Fibroblast of the aortic adventitia (primary cell): ENCODE results near the gene ASB8. TPM values are rescaled to one million over a fixed set of nuclear protein-coding genes. Genes with fewer than 3 reads are reported as not detected.

Experiments
- DNase-seq: peaks from one replicate; pipeline ENCODE4 v3.0.0-alpha.2; 2010; ENCODE audit warnings: low read depth
- H3K4me3 ChIP-seq: 2 replicates; pipeline ENCODE4 v1.5.1; 2011; ENCODE audit warnings: low read depth, mild to moderate bottlenecking, control low read depth, low read length, moderate library complexity
- total RNA-seq: library from RNA; depleted of rRNA; stranded (reverse); fragments of >200 nt; gene quantifications from 2 replicates; pipeline ENCODE4 v1.2.3, GENCODE V29; 2012; ENCODE audit warnings: low replicate concordance
- TF ChIP-seq, protein P1 (sequence below): IDR thresholded peaks from 2 replicates; pipeline ENCODE4 v1.5.1; 2011; ENCODE audit warnings: mild to moderate bottlenecking, low read length, control low read depth, inconsistent platforms; ENCODE audit not compliant: insufficient read depth

ASB8 gene
- total RNA-seq, 1 donor = 29.7 TPM

- peak within 1 kb of the TSS; percentile 81 for H3K4me3 ChIP-seq
- TF ChIP-seq, protein P1, sequence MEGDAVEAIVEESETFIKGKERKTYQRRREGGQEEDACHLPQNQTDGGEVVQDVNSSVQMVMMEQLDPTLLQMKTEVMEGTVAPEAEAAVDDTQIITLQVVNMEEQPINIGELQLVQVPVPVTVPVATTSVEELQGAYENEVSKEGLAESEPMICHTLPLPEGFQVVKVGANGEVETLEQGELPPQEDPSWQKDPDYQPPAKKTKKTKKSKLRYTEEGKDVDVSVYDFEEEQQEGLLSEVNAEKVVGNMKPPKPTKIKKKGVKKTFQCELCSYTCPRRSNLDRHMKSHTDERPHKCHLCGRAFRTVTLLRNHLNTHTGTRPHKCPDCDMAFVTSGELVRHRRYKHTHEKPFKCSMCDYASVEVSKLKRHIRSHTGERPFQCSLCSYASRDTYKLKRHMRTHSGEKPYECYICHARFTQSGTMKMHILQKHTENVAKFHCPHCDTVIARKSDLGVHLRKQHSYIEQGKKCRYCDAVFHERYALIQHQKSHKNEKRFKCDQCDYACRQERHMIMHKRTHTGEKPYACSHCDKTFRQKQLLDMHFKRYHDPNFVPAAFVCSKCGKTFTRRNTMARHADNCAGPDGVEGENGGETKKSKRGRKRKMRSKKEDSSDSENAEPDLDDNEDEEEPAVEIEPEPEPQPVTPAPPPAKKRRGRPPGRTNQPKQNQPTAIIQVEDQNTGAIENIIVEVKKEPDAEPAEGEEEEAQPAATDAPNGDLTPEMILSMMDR = peak; percentile 51
- DNase-seq = peak; percentile 76
Observed at GRCh38 chr12:48183091-48183875, 26.0 kb upstream of the ASB8 start, which contains the start of gene CCDC184. CCDC184 (plus strand) TSS chr12:48183644; CDS start chr12:48184123, 479 bp downstream.

GRCh38 chr12:48182631-48183030, 25.3 kb upstream of the ASB8 start:
- H3K4me3 ChIP-seq = peak overlapping the region; percentile 81
- TF ChIP-seq, protein P1 = no peak
- DNase-seq = no peak

- TF ChIP-seq, protein P1 = no peak
- DNase-seq = no peak
- no peak overlapping the region for H3K4me3 ChIP-seq
Observed at GRCh38 chr12:48180857-48181495, 23.7 kb upstream of the ASB8 start.

DNA sequence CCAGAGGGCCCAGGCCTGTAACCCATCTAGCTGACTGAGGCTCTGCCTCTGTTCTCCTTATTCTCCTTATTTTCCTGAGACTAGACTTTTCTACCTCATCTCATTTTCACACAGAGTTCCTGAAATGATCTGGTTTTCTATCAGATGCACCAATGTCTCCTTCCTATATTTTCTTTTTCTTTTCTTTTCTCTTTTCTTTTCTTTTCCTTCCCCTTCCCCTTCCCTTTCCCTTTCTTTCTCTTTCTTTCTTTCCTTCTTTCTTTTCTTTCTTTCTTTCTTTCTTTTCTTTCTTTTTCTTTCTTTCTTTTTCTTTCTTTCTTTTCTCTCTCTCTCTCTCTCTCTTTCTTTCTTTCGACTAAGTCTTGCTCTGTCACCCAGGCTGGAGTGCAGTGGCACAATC, 23.1 kb upstream of the ASB8 start:
- no peak for DNase-seq
- TF ChIP-seq, protein P1 = no peak
- no peak overlapping the region for H3K4me3 ChIP-seq

GRCh38 chr12:48179466-48179865, 22.2 kb upstream of the ASB8 start:
- TF ChIP-seq, protein P1 = no peak
- no peak for DNase-seq
- no peak overlapping the region for H3K4me3 ChIP-seq

DNA sequence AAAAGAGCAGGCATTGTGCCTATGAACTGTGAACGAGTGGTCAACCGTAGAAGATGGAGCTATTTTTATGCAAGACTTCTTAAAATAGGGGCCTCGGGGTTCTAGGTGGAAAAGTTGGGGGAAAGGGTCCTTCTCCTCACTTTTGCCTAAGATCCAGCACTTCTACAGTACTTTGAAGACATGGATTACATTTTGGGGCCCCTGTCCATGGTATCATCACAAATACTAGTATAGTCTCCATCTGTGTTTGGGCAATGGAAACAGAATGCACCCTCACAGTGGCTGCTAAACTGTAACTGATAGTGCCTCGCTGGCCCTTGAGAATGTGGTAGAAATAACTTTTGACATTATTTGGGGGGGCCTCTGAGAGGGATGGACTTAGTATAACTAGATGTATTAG, 20.7 kb upstream of the ASB8 start:
- TF ChIP-seq, protein P1 = no peak
- DNase-seq = no peak
- H3K4me3 ChIP-seq = no peak overlapping the region
